Measurements from ENCODE around the gene FAM43A.

Gene FAM43A

GRCh38 chr3:194685718-194686413 lies at the start of gene FAM43A:
FAM43A (plus strand) TSS chr3:194685883; CDS start chr3:194686827, 944 bp downstream.
- DNase-seq = peak; percentile 87

GRCh38 chr3:194637066-194637465 lies 48.6 kb upstream of the FAM43A start:
- DNase-seq = no peak

GRCh38 chr3:194637541-194638400 lies 47.9 kb upstream of the FAM43A start:
- DNase-seq = no peak

- DNase-seq = no peak
These were observed 46.6 kb upstream of the FAM43A start for GRCh38 chr3:194638991-194639605.

- DNase-seq = no peak
These were observed 44.9 kb upstream of the FAM43A start for GRCh38 chr3:194640829-194641228.

- DNase-seq = no peak
These were observed 42.9 kb upstream of the FAM43A start for GRCh38 chr3:194642769-194643168.

GRCh38 chr3:194647747-194648146 lies 37.9 kb upstream of the FAM43A start:
- no peak for DNase-seq

GRCh38 chr3:194654443-194654842 lies 31.2 kb upstream of the FAM43A start:
- no peak for DNase-seq

GRCh38 chr3:194657439-194657838 lies 28.2 kb upstream of the FAM43A start:
- DNase-seq = peak; percentile 50

GRCh38 chr3:194658477-194659242 lies 27.0 kb upstream of the FAM43A start:
- no peak for DNase-seq

GRCh38 chr3:194659778-194660177 lies 25.9 kb upstream of the FAM43A start:
- no peak for DNase-seq

GRCh38 chr3:194661374-194661773 lies 24.3 kb upstream of the FAM43A start:
- DNase-seq = no peak

GRCh38 chr3:194661946-194662345 lies 23.7 kb upstream of the FAM43A start:
- DNase-seq = no peak

- no peak for DNase-seq
These were observed 20.8 kb upstream of the FAM43A start for GRCh38 chr3:194664857-194665256.

- DNase-seq = no peak
These were observed 18.3 kb upstream of the FAM43A start for GRCh38 chr3:194667363-194667762.

GRCh38 chr3:194671511-194671899 lies 14.2 kb upstream of the FAM43A start:
- peak; percentile 5 for DNase-seq

GRCh38 chr3:194671900-194672808 lies 13.5 kb upstream of the FAM43A start, which contains the start of gene LSG1:
LSG1 (minus strand) TSS chr3:194672191; CDS start chr3:194672162, 29 bp downstream.
- DNase-seq = peak; percentile 91

- no peak for DNase-seq
These were observed 12.8 kb upstream of the FAM43A start for GRCh38 chr3:194672876-194673275.

- DNase-seq = no peak
These were observed 11.9 kb upstream of the FAM43A start for GRCh38 chr3:194673761-194674160.

GRCh38 chr3:194675081-194675640 lies 10.5 kb upstream of the FAM43A start:
- no peak for DNase-seq

- DNase-seq = no peak
These were observed 10.0 kb upstream of the FAM43A start for GRCh38 chr3:194675680-194676079.

All from DMS153 (cell line).